OCI-LY7 (cell line): ENCODE results near the gene SLC25A17. TPM values are rescaled to one million over a fixed set of nuclear protein-coding genes. Genes with fewer than 3 reads are reported as not detected.

Experiments
- BruUV-seq: library from RNA; stranded (reverse); fragments of 400-500 nt; replicated peaks from 2 replicates; lab custom pipeline; 2021; lab: Mats Ljungman, UMichigan
- CTCF ChIA-PET: fragments of 300-600 bp; sonication (Branson Sonifier 250); formaldehyde crosslinking; loops from one replicate; lab custom pipeline; 2022; ENCODE audit warnings: antibody characterized with exemption; ENCODE audit not compliant: unreplicated experiment; lab: Charles Lee
- POLR2A ChIA-PET: fragments of 300-600 bp; sonication (Branson Sonifier 250); formaldehyde crosslinking; loops from one replicate; lab custom pipeline; 2022; ENCODE audit warnings: antibody characterized with exemption; lab: Charles Lee
- DNase-seq: peaks from one replicate; pipeline ENCODE4 v3.0.0-alpha.2; 2015; ENCODE audit warnings: low spot score
- H2AFZ ChIP-seq: fragments of 200-600 bp; sonication (generic), shearing (Covaris generic); 2 replicates; pipeline ENCODE4 v1.6.1; 2014; ENCODE audit warnings: mild to moderate bottlenecking, antibody characterized with exemption, low read length, moderate library complexity
- H3K27ac ChIP-seq: fragments of 200-600 bp; sonication (generic); 2 replicates; pipeline ENCODE4 v1.5.1; 2014; ENCODE audit warnings: mixed run types, low read depth, mild to moderate bottlenecking, moderate library complexity, low read length, inconsistent platforms; ENCODE audit not compliant: poor library complexity, severe bottlenecking
- H3K36me3 ChIP-seq: fragments of 200-600 bp; sonication (generic); 2 replicates; pipeline ENCODE4 v1.6.1; 2014; ENCODE audit warnings: mild to moderate bottlenecking, antibody characterized with exemption, low read length, moderate library complexity, mixed read lengths; ENCODE audit not compliant: insufficient read depth
- H3K4me1 ChIP-seq: fragments of 200-600 bp; sonication (generic); 2 replicates; pipeline ENCODE4 v1.5.1; 2014; ENCODE audit warnings: mild to moderate bottlenecking, low read length; ENCODE audit not compliant: insufficient read depth, poor library complexity, severe bottlenecking
- H3K4me2 ChIP-seq: fragments of 200-600 bp; sonication (generic); 2 replicates; pipeline ENCODE4 v1.6.1; 2014; ENCODE audit warnings: mild to moderate bottlenecking, low read length
- H3K4me3 ChIP-seq: fragments of 200-600 bp; sonication (generic); 2 replicates; pipeline ENCODE4 v1.5.1; 2014; ENCODE audit warnings: mild to moderate bottlenecking, low read depth, low read length; ENCODE audit not compliant: poor library complexity, severe bottlenecking
- H3K79me2 ChIP-seq: fragments of 200-600 bp; sonication (generic); 2 replicates; pipeline ENCODE4 v1.6.1; 2016; ENCODE audit warnings: low read depth, mild to moderate bottlenecking, low read length, moderate library complexity, mixed read lengths; ENCODE audit not compliant: insufficient read depth
- H3K9me2 ChIP-seq: fragments of 200-600 bp; sonication (generic); 2 replicates; pipeline ENCODE4 v1.6.1; 2016; ENCODE audit warnings: mild to moderate bottlenecking, low read length, mixed read lengths; ENCODE audit not compliant: insufficient read depth
- H3K9me3 ChIP-seq: fragments of 200-600 bp; sonication (generic); 2 replicates; pipeline ENCODE4 v1.6.1; 2014; ENCODE audit warnings: mild to moderate bottlenecking, mixed run types, low read length, mixed read lengths
- H4K20me1 ChIP-seq: fragments of 200-600 bp; sonication (generic); 2 replicates; pipeline ENCODE4 v1.6.1; 2014; ENCODE audit warnings: mild to moderate bottlenecking, antibody characterized with exemption, low read length, moderate library complexity, mixed read lengths; ENCODE audit not compliant: insufficient read depth
- EZH2phosphoT487 ChIP-seq: fragments of 200-600 bp; sonication (generic); IDR thresholded peaks from 2 replicates; pipeline ENCODE4 v1.6.1; 2018; ENCODE audit warnings: low read depth, borderline replicate concordance, mild to moderate bottlenecking, mixed run types, antibody characterized with exemption, low read length, moderate library complexity, mixed read lengths
- intact Hi-C: fragments of 100-400 bp; cut with micrococcal nuclease; formaldehyde crosslinking; loops from one replicate; pipeline ENCODE4 v1.10.0; 2022; ENCODE audit not compliant: unreplicated experiment
- total RNA-seq, 2 experiments: library from RNA; depleted of rRNA in 1 of 2; stranded (reverse); fragments of >200 nt in 1 of 2; shearing (Covaris generic) in 1 of 2; gene quantifications; 2 replicates each; pipeline ENCODE4 v1.2.3, GENCODE V29; 2014 to 2022
- TF ChIP-seq, protein P1 (sequence below): fragments of 200-600 bp; sonication (generic); conservative IDR thresholded peaks from 2 replicates; pipeline ENCODE4 v1.5.1; 2014; ENCODE audit warnings: mild to moderate bottlenecking, antibody characterized with exemption, low read length, moderate library complexity, mixed read lengths

Gene SLC25A17
- total RNA-seq, 2 experiments from 2014 or later = 25.9 to 37.9 TPM

DNA sequence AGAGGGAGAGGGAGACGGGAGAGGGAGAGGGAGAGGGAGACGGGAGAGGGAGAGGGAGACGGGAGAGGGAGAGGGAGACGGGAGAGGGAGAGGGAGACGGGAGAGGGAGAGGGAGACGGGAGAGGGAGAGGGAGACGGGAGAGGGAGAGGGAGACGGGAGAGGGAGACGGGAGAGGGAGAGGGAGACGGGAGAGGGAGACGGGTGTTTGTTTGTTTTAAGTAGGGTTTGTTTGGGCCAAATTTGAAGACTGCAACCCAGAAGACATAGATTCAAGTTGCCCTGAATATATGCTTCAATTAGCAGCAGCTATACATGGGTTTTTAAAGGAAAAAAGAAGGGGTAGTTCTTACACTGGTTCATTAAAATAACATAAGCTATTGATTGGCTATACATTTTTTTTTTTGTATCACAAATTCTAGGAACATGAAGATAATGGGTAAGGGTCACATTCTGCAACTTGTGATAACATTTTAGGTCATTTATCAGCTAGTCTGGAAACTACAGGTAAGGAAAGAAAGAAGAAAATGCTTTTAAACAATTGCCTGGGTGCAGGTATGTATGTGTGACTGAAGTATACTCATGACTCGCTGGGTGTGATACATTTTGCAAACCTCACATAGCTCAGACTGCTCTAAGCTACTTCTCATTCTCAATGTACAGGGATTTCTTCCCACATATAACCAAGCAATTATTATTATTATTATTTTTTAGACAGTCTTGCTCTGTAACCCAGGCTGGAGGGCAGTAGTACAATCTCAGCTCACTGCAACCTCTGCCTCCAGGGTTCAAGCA lies 72.5 kb downstream of the SLC25A17 start:
- Histone ChIP-seq H3K36me3 (no peaks in the 10 kb centered on the region), H3K9me3 (peaks cover 8% of the 10 kb centered on the region; the same call in 1 of the 2 replicates), H2AFZ (no peak overlapping the region), H3K4me1 (no peaks in the 10 kb centered on the region), H4K20me1 (no peaks in the 10 kb centered on the region), H3K79me2 (no peaks in the 10 kb centered on the region), H3K9me2 (no peaks in the 10 kb centered on the region), H3K4me3 (no peak overlapping the region), H3K4me2 (no peak overlapping the region), H3K27ac (no peak overlapping the region)
- TF ChIP-seq EZH2phosphoT487 = no peak
- TF ChIP-seq, protein P1, sequence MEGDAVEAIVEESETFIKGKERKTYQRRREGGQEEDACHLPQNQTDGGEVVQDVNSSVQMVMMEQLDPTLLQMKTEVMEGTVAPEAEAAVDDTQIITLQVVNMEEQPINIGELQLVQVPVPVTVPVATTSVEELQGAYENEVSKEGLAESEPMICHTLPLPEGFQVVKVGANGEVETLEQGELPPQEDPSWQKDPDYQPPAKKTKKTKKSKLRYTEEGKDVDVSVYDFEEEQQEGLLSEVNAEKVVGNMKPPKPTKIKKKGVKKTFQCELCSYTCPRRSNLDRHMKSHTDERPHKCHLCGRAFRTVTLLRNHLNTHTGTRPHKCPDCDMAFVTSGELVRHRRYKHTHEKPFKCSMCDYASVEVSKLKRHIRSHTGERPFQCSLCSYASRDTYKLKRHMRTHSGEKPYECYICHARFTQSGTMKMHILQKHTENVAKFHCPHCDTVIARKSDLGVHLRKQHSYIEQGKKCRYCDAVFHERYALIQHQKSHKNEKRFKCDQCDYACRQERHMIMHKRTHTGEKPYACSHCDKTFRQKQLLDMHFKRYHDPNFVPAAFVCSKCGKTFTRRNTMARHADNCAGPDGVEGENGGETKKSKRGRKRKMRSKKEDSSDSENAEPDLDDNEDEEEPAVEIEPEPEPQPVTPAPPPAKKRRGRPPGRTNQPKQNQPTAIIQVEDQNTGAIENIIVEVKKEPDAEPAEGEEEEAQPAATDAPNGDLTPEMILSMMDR = no peak
- intact Hi-C loops = no loop called here
- no peak for DNase-seq
- BruUV-seq = no TSS peak
- ChIA-PET POLR2A (interaction anchor here (0.5 kb wide), 1 partner anchor 27 kb away, joined by 5 read pairs; no protein-coding TSS in a partner anchor), CTCF (no interaction called here)

DNA sequence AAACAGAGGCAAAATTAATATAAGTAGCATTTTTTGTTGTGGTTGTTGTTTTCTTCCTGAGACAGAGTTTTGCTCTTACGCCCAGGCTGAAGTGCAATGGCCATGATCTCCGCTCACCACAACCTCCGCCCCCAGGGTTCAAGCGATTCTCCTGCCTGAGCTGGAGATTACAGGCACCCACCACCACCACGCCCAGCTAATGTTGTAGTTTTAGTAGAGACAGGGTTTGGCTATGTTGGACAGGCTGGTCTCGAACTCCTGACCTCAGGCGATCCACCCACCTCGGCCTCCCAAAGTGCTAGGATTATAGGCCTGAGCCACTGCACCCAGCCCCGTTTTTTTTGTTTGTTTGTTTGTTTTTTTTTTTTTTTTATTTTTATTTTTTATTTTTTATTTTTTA lies 75.4 kb downstream of the SLC25A17 start:
- peaks cover 4% of the 10 kb centered on the region; the same call in 1 of the 2 replicates for H3K9me3 ChIP-seq
- POLR2A ChIA-PET = no interaction called here
- H3K79me2 ChIP-seq = no peaks in the 10 kb centered on the region
- CTCF ChIA-PET = no interaction called here
- H4K20me1 ChIP-seq = no peaks in the 10 kb centered on the region
- H3K9me2 ChIP-seq = no peaks in the 10 kb centered on the region
- H3K36me3 ChIP-seq = no peaks in the 10 kb centered on the region
- DNase-seq = no peak
- intact Hi-C loops = no loop called here
- BruUV-seq = no TSS peak
- H3K4me3 ChIP-seq = no peak overlapping the region
- no peaks in the 10 kb centered on the region for H3K4me1 ChIP-seq
- TF ChIP-seq, protein P1 = no peak
- no peak for TF ChIP-seq EZH2phosphoT487
- no peak overlapping the region for H3K27ac ChIP-seq
- no peak overlapping the region for H3K4me2 ChIP-seq
- no peak overlapping the region for H2AFZ ChIP-seq

GRCh38 chr22:40741116-40741515 lies 78.0 kb downstream of the SLC25A17 start:
- H3K4me1 ChIP-seq = no peaks in the 10 kb centered on the region
- no peak for DNase-seq
- ChIA-PET CTCF (no interaction called here), POLR2A (no interaction called here)
- H3K27ac ChIP-seq = no peak overlapping the region
- no peaks in the 10 kb centered on the region for H3K79me2 ChIP-seq
- H3K36me3 ChIP-seq = no peaks in the 10 kb centered on the region
- no TSS peak for BruUV-seq
- no peaks in the 10 kb centered on the region for H3K9me3 ChIP-seq
- H3K4me2 ChIP-seq = no peak overlapping the region
- H4K20me1 ChIP-seq = no peaks in the 10 kb centered on the region
- intact Hi-C loops = no loop called here
- H3K9me2 ChIP-seq = no peaks in the 10 kb centered on the region
- no peak overlapping the region for H2AFZ ChIP-seq
- H3K4me3 ChIP-seq = no peak overlapping the region
- TF ChIP-seq, protein P1 = no peak
- no peak for TF ChIP-seq EZH2phosphoT487
